IMR-90 (cell line): ENCODE results near the gene BLNK. TPM values are rescaled to one million over a fixed set of nuclear protein-coding genes. Genes with fewer than 3 reads are reported as not detected.

Experiments used
- ATAC-seq: fragments of 200-7000 bp; cut with Tn5 transposase; 2 replicates; pipeline ENCODE4 v1.9.1; 2020; ENCODE audit warnings: low read depth, mild to moderate bottlenecking, moderate library complexity
- BruUV-seq: library from RNA; stranded (reverse); fragments of 400-500 nt; replicated peaks from 2 replicates; lab custom pipeline; 2021; lab: Mats Ljungman, UMichigan
- CTCF ChIA-PET: fragments of 300-600 bp; formaldehyde crosslinking; extraction: SDS; loops from one replicate; lab custom pipeline; 2021; ENCODE audit warnings: antibody characterized with exemption; lab: Yijun Ruan, JAX
- POLR2A ChIA-PET: fragments of 300-600 bp; sonication (Branson Sonifier 250); formaldehyde crosslinking; loops from one replicate; lab custom pipeline; 2022; ENCODE audit warnings: antibody characterized with exemption; ENCODE audit not compliant: unreplicated experiment; lab: Charles Lee
- DNase-seq: peaks from one replicate; pipeline ENCODE4 v3.0.0; 2013
- H2AFZ ChIP-seq: replicated peaks from 2 replicates; pipeline ENCODE3; 2013; ENCODE audit warnings: low read length, mild to moderate bottlenecking; ENCODE audit not compliant: poor library complexity
- H2AK5ac ChIP-seq: 2 replicates; pipeline ENCODE4 v1.6.1; 2013; ENCODE audit warnings: low read depth, low read length, inconsistent platforms
- H2AK9ac ChIP-seq: replicated peaks from 2 replicates; pipeline ENCODE3; 2013; ENCODE audit warnings: mild to moderate bottlenecking, low read depth, low read length, moderate library complexity; ENCODE audit not compliant: poor library complexity
- H2BK120ac ChIP-seq: 2 replicates; pipeline ENCODE4 v1.6.1; 2013; ENCODE audit warnings: low read depth, low read length, inconsistent platforms
- H2BK15ac ChIP-seq: 3 replicates; pipeline ENCODE4 v1.6.1; 2013; ENCODE audit warnings: low read depth, low read length, inconsistent platforms
- H2BK20ac ChIP-seq: 2 replicates; pipeline ENCODE4 v1.6.1; 2013; ENCODE audit warnings: low read depth, mild to moderate bottlenecking, inconsistent platforms, low read length, moderate library complexity
- H2BK5ac ChIP-seq: 2 replicates; pipeline ENCODE4 v1.6.1; 2013; ENCODE audit warnings: mild to moderate bottlenecking, low read depth, low read length, inconsistent platforms; ENCODE audit not compliant: poor library complexity, severe bottlenecking
- H3K14ac ChIP-seq: replicated peaks from 2 replicates; pipeline ENCODE4 v1.6.1; 2013; ENCODE audit warnings: low read depth, low read length, inconsistent platforms
- H3K18ac ChIP-seq: 2 replicates; pipeline ENCODE4 v1.6.1; 2013; ENCODE audit warnings: low read depth, low read length, control low read depth
- H3K23ac ChIP-seq: 2 replicates; pipeline ENCODE4 v1.6.1; 2013; ENCODE audit warnings: low read depth, low read length, inconsistent platforms
- H3K27ac ChIP-seq: 2 replicates; pipeline ENCODE4 v1.5.1; 2013; ENCODE audit warnings: mild to moderate bottlenecking, control low read depth, low read length; ENCODE audit not compliant: insufficient read depth
- H3K27me3 ChIP-seq: 2 replicates; pipeline ENCODE4 v1.6.1; 2013; ENCODE audit warnings: low read length; ENCODE audit not compliant: control insufficient read depth, insufficient read depth
- H3K36me3 ChIP-seq: 2 replicates; pipeline ENCODE4 v1.6.1; 2013; ENCODE audit warnings: low read length, mixed read lengths; ENCODE audit not compliant: control insufficient read depth, insufficient read depth
- H3K4ac ChIP-seq: 2 replicates; pipeline ENCODE4 v1.6.1; 2013; ENCODE audit warnings: low read depth, low read length, inconsistent platforms
- H3K4me1 ChIP-seq: 2 replicates; pipeline ENCODE4 v1.6.1; 2013; ENCODE audit warnings: low read length, mixed read lengths; ENCODE audit not compliant: control insufficient read depth, insufficient read depth
- H3K4me2 ChIP-seq: 2 replicates; pipeline ENCODE4 v1.6.1; 2013; ENCODE audit warnings: low read depth, mild to moderate bottlenecking, control low read depth, low read length, moderate library complexity
- H3K4me3 ChIP-seq: 2 replicates; pipeline ENCODE4 v1.5.1; 2013; ENCODE audit warnings: low read depth, mild to moderate bottlenecking, control low read depth, low read length, moderate library complexity; ENCODE audit not compliant: insufficient read depth
- H3K56ac ChIP-seq: 2 replicates; pipeline ENCODE4 v1.6.1; 2013; ENCODE audit warnings: low read length, inconsistent platforms; ENCODE audit not compliant: insufficient read depth; ENCODE audit errors: extremely low read depth
- H3K79me1 ChIP-seq, 2 experiments: 2 replicates each; pipeline ENCODE4 v1.6.1; 2013; ENCODE audit warnings: low read length in 2 of 2, inconsistent platforms in 1 of 2, low read depth in 1 of 2
- H3K9ac ChIP-seq: 2 replicates; pipeline ENCODE4 v1.6.1; 2013; ENCODE audit warnings: low read depth, low read length, control low read depth
- H3K9me1 ChIP-seq: 2 replicates; pipeline ENCODE4 v1.6.1; 2013; ENCODE audit warnings: low read length, inconsistent platforms; ENCODE audit not compliant: insufficient read depth
- H3K9me3 ChIP-seq: 2 replicates; pipeline ENCODE4 v1.6.1; 2013; ENCODE audit warnings: low read length; ENCODE audit not compliant: control insufficient read depth, insufficient read depth
- H4K20me1 ChIP-seq: 2 replicates; pipeline ENCODE4 v1.6.1; 2013; ENCODE audit warnings: low read length, inconsistent platforms; ENCODE audit not compliant: insufficient read depth
- H4K5ac ChIP-seq: 2 replicates; pipeline ENCODE4 v1.6.1; 2013; ENCODE audit warnings: mild to moderate bottlenecking, low read depth, low read length, control low read depth
- H4K8ac ChIP-seq, 2 experiments: 2 replicates each; pipeline ENCODE4 v1.6.1; 2013; ENCODE audit warnings: low read depth in 2 of 2, low read length in 2 of 2, control low read depth in 1 of 2, inconsistent platforms in 1 of 2
- H4K91ac ChIP-seq: 2 replicates; pipeline ENCODE4 v1.6.1; 2013; ENCODE audit warnings: low read depth, low read length, inconsistent platforms; ENCODE audit not compliant: insufficient read depth
- BHLHE40 ChIP-seq: fragments of 150-350 bp; IDR thresholded peaks from 2 replicates; pipeline ENCODE4 v1.6.1; 2016; ENCODE audit warnings: mild to moderate bottlenecking, low read depth, low read length
- CEBPB ChIP-seq: IDR thresholded peaks from 2 replicates; pipeline ENCODE4 v1.6.1; 2012; ENCODE audit warnings: low read depth, low read length, improper control_type of control experiment
- CHD1 ChIP-seq: IDR thresholded peaks from 2 replicates; pipeline ENCODE4 v1.6.1; 2012; ENCODE audit warnings: low read depth, low read length, improper control_type of control experiment
- ELK1 ChIP-seq: fragments of 150-350 bp; IDR thresholded peaks from 2 replicates; pipeline ENCODE4 v1.6.1; 2016; ENCODE audit warnings: low read depth, mild to moderate bottlenecking, low read length, moderate library complexity, borderline replicate concordance
- FOS ChIP-seq: fragments of 150-350 bp; IDR thresholded peaks from 2 replicates; pipeline ENCODE4 v1.6.1; 2016; ENCODE audit warnings: low read depth, low read length
- MAFK ChIP-seq: IDR thresholded peaks from 2 replicates; pipeline ENCODE4 v1.6.1; 2012; ENCODE audit warnings: low read depth, low read length, improper control_type of control experiment
- MAZ ChIP-seq: IDR thresholded peaks from 2 replicates; pipeline ENCODE4 v1.6.1; 2012; ENCODE audit warnings: low read depth, mild to moderate bottlenecking, low read length, improper control_type of control experiment, moderate library complexity, borderline replicate concordance
- MXI1 ChIP-seq: IDR thresholded peaks from 2 replicates; pipeline ENCODE4 v1.6.1; 2012; ENCODE audit warnings: low read depth, mild to moderate bottlenecking, low read length, moderate library complexity, borderline replicate concordance
- NFE2L2 ChIP-seq: fragments of 150-350 bp; IDR thresholded peaks from 2 replicates; pipeline ENCODE4 v1.6.1; 2016; ENCODE audit warnings: low read depth, mild to moderate bottlenecking, low read length
- POLR2A ChIP-seq: IDR thresholded peaks from 2 replicates; pipeline ENCODE4 v1.6.1; 2012; ENCODE audit warnings: mild to moderate bottlenecking, low read depth, low read length
- RCOR1 ChIP-seq: IDR thresholded peaks from 2 replicates; pipeline ENCODE4 v1.6.1; 2012; ENCODE audit warnings: mild to moderate bottlenecking, low read length, improper control_type of control experiment; ENCODE audit not compliant: insufficient replicate concordance
- RFX5 ChIP-seq: IDR thresholded peaks from 2 replicates; pipeline ENCODE4 v1.8.0; 2012; ENCODE audit warnings: low read depth, mild to moderate bottlenecking, low read length, moderate library complexity
- USF2 ChIP-seq: fragments of 150-350 bp; IDR thresholded peaks from 2 replicates; pipeline ENCODE4 v1.6.1; 2017; ENCODE audit warnings: mild to moderate bottlenecking, antibody characterized with exemption, low read length, low read depth
- WGBS, 2 experiments: methylation state at CpG; one replicate each; pipeline versions ENCODE4 v1.1.5 to v1.1.7; 2013; ENCODE audit warnings: missing lambda C conversion rate in 2 of 2; ENCODE audit not compliant: insufficient read length in 1 of 2; ENCODE audit errors: extremely low coverage in 2 of 2; 5-methylcytosine and 5-hydroxymethylcytosine counted together
- dilution Hi-C: fragments of 300-500 bp; cut with HindIII; formaldehyde crosslinking; loops from one replicate; pipeline ENCODE4 v1.14.3; 2018; ENCODE audit warnings: low sequenced_read_pairs; ENCODE audit not compliant: unreplicated experiment
- in situ Hi-C: fragments of 300-500 bp; cut with MboI; formaldehyde crosslinking; loops from 3 replicates; pipeline ENCODE4 v1.14.3; 2019; ENCODE audit warnings: low sequenced_read_pairs, inconsistent platforms, mixed read lengths
- intact Hi-C: fragments of 100-400 bp; cut with micrococcal nuclease; formaldehyde crosslinking; loops from 2 replicates; pipeline ENCODE4 v1.10.0; 2022
- polyA plus RNA-seq, 3 experiments: library from polyadenylated mRNA; depleted of rRNA; stranded (reverse); fragments of >200 nt; gene quantifications; 2 replicates each; pipeline ENCODE4 v1.2.3, GENCODE V29; 2012; ENCODE audit warnings: low replicate concordance in 1 of 3
- total RNA-seq: library from RNA; depleted of rRNA; stranded (reverse); fragments of >200 nt; gene quantifications from 2 replicates; pipeline ENCODE4 v1.2.3, GENCODE V29; 2012

The BLNK gene
- total and polyA plus RNA-seq, 2 of the 4 experiments (the other 2 are of a cell fraction): not detected

GRCh38 chr10:96243296-96243695, 28.1 kb downstream of the BLNK start:
- H3K79me1 ChIP-seq: no peaks in the 10 kb centered on the region
- H3K27me3 ChIP-seq: no peaks in the 10 kb centered on the region
- ChIA-PET CTCF (no interaction called here), POLR2A (no interaction called here)
- H2BK5ac ChIP-seq: no peak overlapping the region
- H4K20me1 ChIP-seq: no peaks in the 10 kb centered on the region
- H3K14ac ChIP-seq: no peak overlapping the region
- no peak overlapping the region for H4K91ac ChIP-seq
- H2AFZ ChIP-seq: no peak overlapping the region
- in situ Hi-C loops (no loop called here), intact Hi-C loops (no loop called here), dilution Hi-C loops (no loop called here)
- H3K18ac ChIP-seq: no peak overlapping the region
- no peaks in the 10 kb centered on the region for H3K36me3 ChIP-seq
- H2AK5ac ChIP-seq: no peak overlapping the region
- no peaks in the 10 kb centered on the region for H3K9me3 ChIP-seq
- no peak overlapping the region for H4K5ac ChIP-seq
- no peak overlapping the region for H3K4me3 ChIP-seq
- DNase-seq (no peak), ATAC-seq (no peak)
- no peak overlapping the region for H2BK120ac ChIP-seq
- no peak overlapping the region for H2AK9ac ChIP-seq
- H3K56ac ChIP-seq: no peak overlapping the region
- no peak overlapping the region for H4K8ac ChIP-seq
- H2BK20ac ChIP-seq: no peak overlapping the region
- TF ChIP-seq CHD1 (no peak), MAZ (no peak), RCOR1 (no peak), NFE2L2 (no peak), MAFK (no peak), CEBPB (no peak), RFX5 (no peak), BHLHE40 (no peak), POLR2A (no peak), MXI1 (no peak), ELK1 (no peak), FOS (no peak), USF2 (no peak)
- H3K4me1 ChIP-seq: no peaks in the 10 kb centered on the region
- H3K4ac ChIP-seq: no peak overlapping the region
- no peak overlapping the region for H3K27ac ChIP-seq
- WGBS, 2 experiments: no CpG with 5 or more reads among the region's 4 CpGs
- no peak overlapping the region for H3K9ac ChIP-seq
- H3K4me2 ChIP-seq: no peak overlapping the region
- H2BK15ac ChIP-seq: no peak overlapping the region
- H3K23ac ChIP-seq: no peak overlapping the region
- H3K9me1 ChIP-seq: no peaks in the 10 kb centered on the region
- BruUV-seq: no TSS peak
